ENCODE data around the gene ZNF644. TPM values are rescaled to one million over a fixed set of nuclear protein-coding genes. Genes with fewer than 3 reads are reported as not detected.
"Not testable (repeated sequence)": the region's sequence is repeated elsewhere in the genome, so short reads cannot be mapped to it uniquely, and the experiment has no call there.

Gene ZNF644
- total RNA-seq, 4 donors from 2014 or later = 38.2 to 79.3 (median 41.0) TPM

- H3K4me1 ChIP-seq = no peaks in the 10 kb centered on the region
- H3K36me3 ChIP-seq = no peaks in the 10 kb centered on the region
- WGBS = 67% methylated on average over 2 of the region's 2 CpGs
- DNase-seq (ENCODE audit: low spot score in 2 of 2) = no peak
- H3K27ac ChIP-seq = no peak overlapping the region
- TF ChIP-seq EP300 (IDR thresholded peaks at IDR 0.05) (no peak), POLR2A (IDR thresholded peaks at IDR 0.05) (no peak), CTCF (IDR thresholded peaks at IDR 0.05) (no peak), POLR2AphosphoS5 (IDR thresholded peaks at IDR 0.05) (no peak)
- H3K4me3 ChIP-seq = no peak overlapping the region
- H3K9me3 ChIP-seq = no peaks in the 10 kb centered on the region
- H3K27me3 ChIP-seq = no peaks in the 10 kb centered on the region
These were observed 37.3 kb upstream of the ZNF644 start for GRCh38 chr1:91059157-91059556.

GRCh38 chr1:91057784-91058183 lies 35.9 kb upstream of the ZNF644 start:
- no peak for TF ChIP-seq POLR2AphosphoS5 (IDR thresholded peaks at IDR 0.05)
- no peak for TF ChIP-seq EP300 (IDR thresholded peaks at IDR 0.05)
- no peak overlapping the region for H3K4me3 ChIP-seq
- H3K9me3 ChIP-seq = no peaks in the 10 kb centered on the region
- no peak overlapping the region for H3K27ac ChIP-seq
- H3K27me3 ChIP-seq = no peaks in the 10 kb centered on the region
- H3K4me1 ChIP-seq = no peaks in the 10 kb centered on the region
- no peak for DNase-seq (ENCODE audit: low spot score in 2 of 2)
- H3K36me3 ChIP-seq = no peaks in the 10 kb centered on the region
- WGBS = 33% methylated on average over 2 of the region's 2 CpGs

- no peaks in the 10 kb centered on the region for H3K27me3 ChIP-seq
- H3K27ac ChIP-seq = no peak overlapping the region
- no peaks in the 10 kb centered on the region for H3K36me3 ChIP-seq
- H3K4me1 ChIP-seq = no peaks in the 10 kb centered on the region
- H3K9me3 ChIP-seq = no peaks in the 10 kb centered on the region
- H3K4me3 ChIP-seq = no peak overlapping the region
- no peak for TF ChIP-seq CTCF (IDR thresholded peaks at IDR 0.05)
- TF ChIP-seq POLR2A (IDR thresholded peaks at IDR 0.05) = no peak
- no peak for TF ChIP-seq POLR2AphosphoS5 (IDR thresholded peaks at IDR 0.05)
- TF ChIP-seq EP300 (IDR thresholded peaks at IDR 0.05) = no peak
- WGBS = 96% methylated on average over 2 of the region's 2 CpGs
- DNase-seq (ENCODE audit: low spot score in 2 of 2) = no peak
These were observed 33.1 kb upstream of the ZNF644 start for GRCh38 chr1:91054780-91055481.

- Histone ChIP-seq H3K36me3 (no peaks in the 10 kb centered on the region), H3K27ac (no peak overlapping the region), H3K4me3 (no peak overlapping the region), H3K4me1 (no peaks in the 10 kb centered on the region), H3K9me3 (no peaks in the 10 kb centered on the region), H3K27me3 (no peaks in the 10 kb centered on the region)
- TF ChIP-seq CTCF (IDR thresholded peaks at IDR 0.05) (no peak), POLR2AphosphoS5 (IDR thresholded peaks at IDR 0.05) (no peak), EP300 (IDR thresholded peaks at IDR 0.05) (no peak), POLR2A (IDR thresholded peaks at IDR 0.05) (no peak)
- DNase-seq (ENCODE audit: low spot score in 2 of 2) = no peak
- WGBS = 72% methylated on average over 2 of the region's 2 CpGs
These were observed 31.8 kb upstream of the ZNF644 start for GRCh38 chr1:91053630-91054029.

DNA sequence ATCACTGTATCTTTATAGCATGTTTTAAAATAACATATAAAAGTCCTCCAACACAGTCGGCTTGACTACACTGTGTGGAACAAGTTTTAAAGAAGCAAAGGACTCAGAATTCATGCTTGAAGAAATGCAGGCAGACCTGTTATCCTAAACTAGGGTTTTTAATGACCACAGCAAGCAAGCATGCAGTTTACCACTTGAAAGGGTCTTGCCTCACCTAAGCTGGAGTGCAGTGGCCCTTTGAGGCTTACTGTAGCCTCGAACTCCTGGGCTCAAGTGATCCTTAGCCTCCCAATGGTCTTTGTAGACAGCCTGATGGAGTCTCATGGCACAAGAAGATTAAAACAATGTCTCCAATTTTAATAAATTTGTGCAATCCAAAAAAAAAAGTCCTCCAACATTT lies 27.7 kb upstream of the ZNF644 start:
- DNase-seq (ENCODE audit: low spot score in 2 of 2); H3K36me3 ChIP-seq; H3K4me3 ChIP-seq; H3K4me1 ChIP-seq; H3K9me3 ChIP-seq; H3K27ac ChIP-seq; H3K27me3 ChIP-seq: not testable (repeated sequence)
- WGBS = 78% methylated on average over 2 of the region's 2 CpGs

DNA sequence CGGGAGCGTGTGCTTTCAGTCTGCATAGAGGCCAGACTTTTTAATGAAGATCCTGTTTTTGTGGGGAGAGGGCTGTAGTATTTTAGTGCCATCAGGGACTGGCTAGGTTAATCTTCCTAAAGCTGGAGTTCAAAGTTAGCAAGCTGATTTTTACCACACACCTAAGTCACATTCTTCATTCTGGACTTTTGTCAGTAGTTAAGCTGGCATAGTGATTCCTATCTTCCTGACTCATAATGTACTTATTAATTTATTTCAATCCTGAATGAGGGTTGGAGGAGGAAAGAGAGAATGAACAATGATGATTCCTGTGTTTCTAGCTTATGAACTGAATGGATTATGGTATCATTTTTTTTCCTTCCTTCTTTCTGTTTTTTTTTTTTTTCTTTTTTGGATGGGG lies 24.9 kb upstream of the ZNF644 start:
- no peaks in the 10 kb centered on the region for H3K4me1 ChIP-seq
- no peak for DNase-seq (ENCODE audit: low spot score in 2 of 2)
- no peak overlapping the region for H3K27ac ChIP-seq
- 75% methylated on average over 2 of the region's 2 CpGs for WGBS
- H3K27me3 ChIP-seq = no peaks in the 10 kb centered on the region
- no peaks in the 10 kb centered on the region for H3K36me3 ChIP-seq
- H3K4me3 ChIP-seq = no peak overlapping the region
- H3K9me3 ChIP-seq = no peaks in the 10 kb centered on the region
- TF ChIP-seq EP300 (IDR thresholded peaks at IDR 0.05) = no peak
- no peak for TF ChIP-seq POLR2A (IDR thresholded peaks at IDR 0.05)
- TF ChIP-seq POLR2AphosphoS5 (IDR thresholded peaks at IDR 0.05) = no peak
- TF ChIP-seq CTCF (IDR thresholded peaks at IDR 0.05) = no peak

All from suprapubic skin (tissue), 4 donors.